Smooth muscle cell (in vitro differentiated cells): Measurements from ENCODE around the gene ADAMTS10. TPM values are rescaled to one million over a fixed set of nuclear protein-coding genes. Genes with fewer than 3 reads are reported as not detected.
A peak's percentile ranks its signal among the peaks of the same experiment; 100 is the strongest.

Experiments used
- DNase-seq: peaks from one replicate; lab custom pipeline; 2025; ENCODE audit not compliant: unreplicated experiment; lab: John Stamatoyannopoulos, UW
- H2AFZ ChIP-seq: fragments of 200-600 bp; sonication (generic); 2 replicates; pipeline ENCODE4 v1.6.0; 2016; ENCODE audit warnings: antibody characterized with exemption, low read depth, mild to moderate bottlenecking
- H3F3A ChIP-seq: fragments of 200-600 bp; sonication (generic); 2 replicates; pipeline ENCODE4 v1.6.0; 2017; ENCODE audit warnings: antibody characterized with exemption, low read depth
- H3K27ac ChIP-seq: fragments of 200-600 bp; sonication (generic); 2 replicates; pipeline ENCODE4 v1.5.1; 2016; ENCODE audit warnings: low read depth, mild to moderate bottlenecking
- H3K27me3 ChIP-seq: fragments of 200-600 bp; sonication (generic); 2 replicates; pipeline ENCODE4 v1.6.1; 2016; ENCODE audit warnings: low read depth, mild to moderate bottlenecking
- H3K36me3 ChIP-seq: fragments of 200-600 bp; sonication (generic); 2 replicates; pipeline ENCODE4 v1.5.1; 2016; ENCODE audit warnings: low read depth
- H3K4me1 ChIP-seq: fragments of 200-600 bp; sonication (generic); 2 replicates; pipeline ENCODE4 v1.5.1; 2016; ENCODE audit warnings: low read depth
- H3K4me2 ChIP-seq: fragments of 200-600 bp; sonication (generic); 2 replicates; pipeline ENCODE4 v1.6.0; 2016; ENCODE audit warnings: mild to moderate bottlenecking
- H3K4me3 ChIP-seq: fragments of 200-600 bp; sonication (generic); 2 replicates; pipeline ENCODE4 v1.5.1; 2016; ENCODE audit warnings: mild to moderate bottlenecking
- H3K79me2 ChIP-seq: fragments of 200-600 bp; sonication (generic); 2 replicates; pipeline ENCODE4 v1.6.0; 2016; ENCODE audit warnings: low read depth, mild to moderate bottlenecking
- H3K9ac ChIP-seq: fragments of 200-600 bp; sonication (generic); 2 replicates; pipeline ENCODE4 v1.6.0; 2016; ENCODE audit warnings: low read depth
- H3K9me3 ChIP-seq: fragments of 200-600 bp; sonication (generic); replicated peaks from 2 replicates; pipeline ENCODE4 v1.5.1; 2016; ENCODE audit warnings: low read depth
- H4K20me1 ChIP-seq: fragments of 200-600 bp; sonication (generic); 2 replicates; pipeline ENCODE4 v1.6.0; 2016; ENCODE audit warnings: low read depth
- CTCF ChIP-seq: fragments of 200-600 bp; sonication (generic); IDR thresholded peaks from 2 replicates; pipeline ENCODE4 v1.5.1; 2017; ENCODE audit warnings: borderline replicate concordance, mild to moderate bottlenecking, antibody characterized with exemption; ENCODE audit not compliant: insufficient read depth, poor library complexity, severe bottlenecking
- WGBS: methylation state at CpG from one replicate; pipeline ENCODE4 v1.1.7; 2016; ENCODE audit warnings: low lambda C conversion rate; 5-methylcytosine and 5-hydroxymethylcytosine counted together
- polyA plus RNA-seq: library from polyadenylated mRNA; unstranded; fragments of >200 nt; fragmentation: Nextera tagmentation; extraction: Ambion mirVana; gene quantifications from 2 replicates; pipeline ENCODE4 v1.2.1, GENCODE V29; 2016
- total RNA-seq: library from RNA; depleted of rRNA; stranded (reverse); fragments of >200 nt; gene quantifications from 2 replicates; pipeline ENCODE4 v1.2.3, GENCODE V29; 2014

The ADAMTS10 gene
- total and polyA plus RNA-seq, 2 experiments from 2014 or later, result 13.1 to 14.1 TPM

GRCh38 chr19:8655340-8655709, 44.8 kb upstream of the ADAMTS10 start:
- Histone ChIP-seq H3K4me1 (no peaks in the 10 kb centered on the region), H3K9me3 (no peaks in the 10 kb centered on the region), H3K79me2 (no peaks in the 10 kb centered on the region), H3K36me3 (no peaks in the 10 kb centered on the region), H3K9ac (no peak overlapping the region), H3F3A (no peaks in the 10 kb centered on the region), H3K27ac (no peak overlapping the region), H4K20me1 (no peaks in the 10 kb centered on the region), H3K4me3 (no peak overlapping the region), H2AFZ (no peak overlapping the region), H3K4me2 (no peak overlapping the region), H3K27me3 (no peaks in the 10 kb centered on the region)
- 90% methylated on average over 12 of the region's 12 CpGs for WGBS
- no peak for TF ChIP-seq CTCF
- no peak for DNase-seq

GRCh38 chr19:8654591-8655339, 44.2 kb upstream of the ADAMTS10 start:
- H3K9me3 ChIP-seq, result no peaks in the 10 kb centered on the region
- peak; percentile 5 for DNase-seq
- TF ChIP-seq CTCF, result peak; percentile 98
- no peak overlapping the region for H3K27ac ChIP-seq
- H3F3A ChIP-seq, result no peaks in the 10 kb centered on the region
- H3K4me3 ChIP-seq, result peak overlapping the region; percentile 28
- no peak overlapping the region for H3K9ac ChIP-seq
- no peaks in the 10 kb centered on the region for H3K79me2 ChIP-seq
- no peaks in the 10 kb centered on the region for H4K20me1 ChIP-seq
- no peaks in the 10 kb centered on the region for H3K27me3 ChIP-seq
- H3K36me3 ChIP-seq, result no peaks in the 10 kb centered on the region
- peak overlapping the region; percentile 85 for H3K4me2 ChIP-seq
- 14% methylated on average over 15 of the region's 15 CpGs for WGBS
- H2AFZ ChIP-seq, result peak overlapping the region; percentile 78
- no peaks in the 10 kb centered on the region for H3K4me1 ChIP-seq

- no peaks in the 10 kb centered on the region for H4K20me1 ChIP-seq
- no peaks in the 10 kb centered on the region for H3K27me3 ChIP-seq
- no peaks in the 10 kb centered on the region for H3K9me3 ChIP-seq
- WGBS, result 77% methylated on average over 6 of the region's 6 CpGs
- H3K36me3 ChIP-seq, result no peaks in the 10 kb centered on the region
- H3K9ac ChIP-seq, result no peak overlapping the region
- no peaks in the 10 kb centered on the region for H3K4me1 ChIP-seq
- no peaks in the 10 kb centered on the region for H3F3A ChIP-seq
- no peak for TF ChIP-seq CTCF
- H2AFZ ChIP-seq, result no peak overlapping the region
- no peak overlapping the region for H3K4me3 ChIP-seq
- no peak overlapping the region for H3K4me2 ChIP-seq
- no peak overlapping the region for H3K27ac ChIP-seq
- DNase-seq, result no peak
- no peaks in the 10 kb centered on the region for H3K79me2 ChIP-seq
Observed at GRCh38 chr19:8648240-8648639, 37.7 kb upstream of the ADAMTS10 start.
